Lung (tissue), 12 donors: ENCODE measurements around the gene GNG14. TPM values are rescaled to one million over a fixed set of nuclear protein-coding genes. Genes with fewer than 3 reads are reported as not detected.
"Not testable (repeated sequence)": the region's sequence is repeated elsewhere in the genome, so short reads cannot be mapped to it uniquely, and the experiment has no call there.

Experiments used
- ATAC-seq: fragments of 200-7000 bp; cut with Tn5 transposase; one replicate; pipeline ENCODE4 v1.9.1; 2020; ENCODE audit warnings: moderate number of reproducible peaks; ENCODE audit not compliant: insufficient read depth, low FRiP score
- DNase-seq, 3 donors: peaks; one replicate each; pipeline ENCODE4 v3.0.0-alpha.2; 2013 to 2017
- H3K27ac ChIP-seq, 2 donors: one replicate each; pipeline ENCODE4 v1.5.1; 2013; ENCODE audit warnings: mild to moderate bottlenecking in 2 of 2, moderate library complexity in 2 of 2, control low read depth in 1 of 2, inconsistent platforms in 1 of 2, low read depth in 1 of 2, low read length in 1 of 2
- H3K27me3 ChIP-seq, 3 donors: one replicate each; pipeline ENCODE4 v1.5.1; 2013; ENCODE audit warnings: low read length in 2 of 3; ENCODE audit not compliant: control insufficient read depth in 3 of 3, insufficient read depth in 3 of 3
- H3K36me3 ChIP-seq, 4 donors: one replicate each; pipeline ENCODE4 v1.5.1; 2013; ENCODE audit warnings: low read length in 4 of 4, mild to moderate bottlenecking in 1 of 4, moderate library complexity in 1 of 4; ENCODE audit not compliant: control insufficient read depth in 4 of 4, insufficient read depth in 4 of 4
- H3K4me1 ChIP-seq, 5 donors: one replicate each; pipeline ENCODE4 v1.5.1; 2013; ENCODE audit warnings: low read length in 5 of 5, mild to moderate bottlenecking in 2 of 5, moderate library complexity in 1 of 5; ENCODE audit not compliant: control insufficient read depth in 5 of 5, insufficient read depth in 5 of 5
- H3K4me3 ChIP-seq: one replicate; pipeline ENCODE4 v1.5.1; 2013; ENCODE audit warnings: mild to moderate bottlenecking, control low read depth, moderate library complexity
- H3K9ac ChIP-seq, 2 donors: one replicate each; pipeline ENCODE4 v1.5.1; 2013; ENCODE audit warnings: low read length in 2 of 2, control low read depth in 1 of 2; ENCODE audit not compliant: insufficient read depth in 1 of 2
- H3K9me3 ChIP-seq, 4 donors: one replicate each; pipeline ENCODE4 v1.5.1; 2013; ENCODE audit warnings: low read length in 3 of 4, mild to moderate bottlenecking in 1 of 4, moderate library complexity in 1 of 4; ENCODE audit not compliant: control insufficient read depth in 4 of 4, insufficient read depth in 3 of 4
- WGBS, 2 donors: extraction: QIAGEN DNeasy Blood & Tissue Kit; methylation state at CpG; one replicate each; pipeline ENCODE4 v1.1.7; 2013; 5-methylcytosine and 5-hydroxymethylcytosine counted together
- polyA plus RNA-seq, 2 donors: library from polyadenylated mRNA; stranded (reverse); fragments of 200-250 nt; gene quantifications; one replicate each; pipeline ENCODE4 v1.2.1, GENCODE V29; 2013
- total RNA-seq, 2 donors: library from RNA; depleted of rRNA in 1 of 2; stranded (reverse); fragments of >200 nt in 1 of 2; gene quantifications; one replicate each; pipeline ENCODE4 v1.2.1, GENCODE V29; 2014 to 2021
- TF ChIP-seq, protein P1 (sequence below): IDR thresholded peaks from 2 replicates; pipeline ENCODE4 v1.5.1; 2012; ENCODE audit warnings: mild to moderate bottlenecking; ENCODE audit errors: control extremely low read depth, extremely low read depth
- donor health status: control.
- donor health status: control.
- donor health status: Bipolar disorder and iron deficiency.
- donor health status: healthy.
- donor health status: DM: yes; HTN: yes; CAD: no.

Gene GNG14
- total and polyA plus RNA-seq, 4 donors = not detected

DNA sequence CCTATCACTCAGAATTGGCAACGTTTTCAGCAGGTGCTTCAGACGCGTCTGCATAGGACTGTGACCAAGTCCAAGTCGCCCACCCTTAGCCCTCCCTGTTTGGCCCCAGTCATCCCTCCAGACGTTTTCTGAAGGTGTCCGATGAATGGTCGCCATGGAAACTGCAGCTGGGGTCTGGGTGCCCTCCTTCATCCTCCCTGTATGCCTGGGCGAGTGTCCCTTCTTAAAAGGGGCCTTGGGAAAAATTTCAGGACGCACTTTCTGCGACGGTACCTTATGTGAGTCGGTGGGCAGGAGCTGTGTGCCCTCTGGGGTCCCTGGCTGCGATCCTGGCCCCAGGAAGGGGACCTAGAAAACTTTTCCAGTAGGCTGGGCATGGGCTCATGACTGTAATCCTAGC lies 46.3 kb upstream of the GNG14 start:
- no peak overlapping the region for H3K4me3 ChIP-seq
- WGBS, 2 donors = 73 to 90% methylated on average over 13 of the region's 13 CpGs
- no peak for ATAC-seq
- H3K4me1 ChIP-seq = peaks cover 0 to 7% (median 0%) of the 10 kb centered on the region in 5 donors
- no peak for DNase-seq
- no peaks in the 10 kb centered on the region for H3K9me3 ChIP-seq
- no peaks in the 10 kb centered on the region for H3K27me3 ChIP-seq
- no peak overlapping the region for H3K9ac ChIP-seq
- TF ChIP-seq, protein P1, sequence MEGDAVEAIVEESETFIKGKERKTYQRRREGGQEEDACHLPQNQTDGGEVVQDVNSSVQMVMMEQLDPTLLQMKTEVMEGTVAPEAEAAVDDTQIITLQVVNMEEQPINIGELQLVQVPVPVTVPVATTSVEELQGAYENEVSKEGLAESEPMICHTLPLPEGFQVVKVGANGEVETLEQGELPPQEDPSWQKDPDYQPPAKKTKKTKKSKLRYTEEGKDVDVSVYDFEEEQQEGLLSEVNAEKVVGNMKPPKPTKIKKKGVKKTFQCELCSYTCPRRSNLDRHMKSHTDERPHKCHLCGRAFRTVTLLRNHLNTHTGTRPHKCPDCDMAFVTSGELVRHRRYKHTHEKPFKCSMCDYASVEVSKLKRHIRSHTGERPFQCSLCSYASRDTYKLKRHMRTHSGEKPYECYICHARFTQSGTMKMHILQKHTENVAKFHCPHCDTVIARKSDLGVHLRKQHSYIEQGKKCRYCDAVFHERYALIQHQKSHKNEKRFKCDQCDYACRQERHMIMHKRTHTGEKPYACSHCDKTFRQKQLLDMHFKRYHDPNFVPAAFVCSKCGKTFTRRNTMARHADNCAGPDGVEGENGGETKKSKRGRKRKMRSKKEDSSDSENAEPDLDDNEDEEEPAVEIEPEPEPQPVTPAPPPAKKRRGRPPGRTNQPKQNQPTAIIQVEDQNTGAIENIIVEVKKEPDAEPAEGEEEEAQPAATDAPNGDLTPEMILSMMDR = no peak
- no peak overlapping the region for H3K27ac ChIP-seq
- H3K36me3 ChIP-seq = peaks cover 0 to 4% (median 0%) of the 10 kb centered on the region in 4 donors

GRCh38 chr19:12642506-12642905 lies 45.3 kb upstream of the GNG14 start:
- DNase-seq (no peak), ATAC-seq (no peak)
- H3K9ac ChIP-seq = no peak overlapping the region
- H3K36me3 ChIP-seq = peaks cover 0 to 4% (median 0%) of the 10 kb centered on the region in 4 donors
- 93 to 95% methylated on average over 26 of the region's 26 CpGs for WGBS, 2 donors
- no peaks in the 10 kb centered on the region for H3K9me3 ChIP-seq
- H3K27me3 ChIP-seq = no peaks in the 10 kb centered on the region
- TF ChIP-seq, protein P1 = no peak
- H3K27ac ChIP-seq = no peak overlapping the region
- H3K4me3 ChIP-seq = no peak overlapping the region
- peaks cover 0 to 7% (median 0%) of the 10 kb centered on the region in 5 donors for H3K4me1 ChIP-seq

DNA sequence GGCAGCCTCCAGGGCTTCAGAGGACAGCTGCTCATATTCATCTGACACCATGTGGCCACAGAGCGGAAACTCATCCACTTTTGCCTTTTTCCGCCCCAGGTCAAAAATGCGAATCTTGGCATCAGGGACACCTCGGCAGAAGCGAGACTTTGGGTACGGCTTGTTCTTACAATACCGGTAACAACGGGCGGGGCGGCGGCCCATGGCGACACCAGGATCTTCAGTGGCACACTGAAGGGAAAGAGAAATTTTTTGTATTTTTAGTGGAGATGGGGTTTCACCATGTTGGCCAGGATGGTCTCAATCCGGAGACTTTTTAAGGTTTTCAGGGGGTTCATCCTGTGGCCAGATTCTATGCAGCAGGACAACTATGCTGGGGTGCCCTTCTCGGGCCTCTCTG lies 44.1 kb upstream of the GNG14 start:
- DNase-seq, H3K4me3 ChIP-seq, H3K9me3 ChIP-seq, H3K27ac ChIP-seq, H3K9ac ChIP-seq, H3K36me3 ChIP-seq, ATAC-seq, H3K27me3 ChIP-seq: not testable (repeated sequence)
- H3K4me1 ChIP-seq = peaks cover 0 to 12% (median 0%) of the 10 kb centered on the region in 5 donors
- 95 to 98% methylated on average over 14 of the region's 14 CpGs for WGBS, 2 donors

DNA sequence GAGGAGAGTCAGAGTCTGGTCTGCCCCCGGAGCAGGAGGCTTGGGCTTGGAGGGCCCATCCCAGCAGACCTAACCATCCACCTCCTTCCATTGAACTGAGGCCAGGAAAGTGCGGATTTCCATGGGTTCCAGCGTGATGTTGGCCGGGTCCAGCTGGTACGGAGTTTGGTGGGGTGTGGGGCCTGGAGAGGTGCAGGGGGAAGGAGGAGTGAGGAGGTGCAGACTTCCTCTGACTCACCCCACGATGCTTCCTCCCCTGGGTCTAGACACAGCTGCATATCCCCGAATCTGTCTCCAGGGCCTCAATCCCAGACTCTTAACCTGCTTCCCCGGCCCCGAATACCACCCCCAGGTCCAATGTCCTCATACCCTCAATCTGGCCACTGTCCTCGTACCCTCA lies 41.2 kb upstream of the GNG14 start:
- Histone ChIP-seq H3K36me3 (peaks cover 0 to 8% (median 1%) of the 10 kb centered on the region in 4 donors), H3K9ac (no peak overlapping the region), H3K4me1 (peaks cover 0 to 5% (median 0%) of the 10 kb centered on the region in 5 donors), H3K9me3 (no peaks in the 10 kb centered on the region), H3K27me3 (no peaks in the 10 kb centered on the region), H3K27ac (no peak overlapping the region), H3K4me3 (no peak overlapping the region)
- 77 to 83% methylated on average over 10 of the region's 10 CpGs for WGBS, 2 donors
- DNase-seq (no peak), ATAC-seq (no peak)
- TF ChIP-seq, protein P1 = no peak
